ENCODE results near the gene POGK. TPM values are rescaled to one million over a fixed set of nuclear protein-coding genes. Genes with fewer than 3 reads are reported as not detected.
A peak's percentile ranks its signal among the peaks of the same experiment; 100 is the strongest.

The POGK gene
- total and polyA plus RNA-seq, 9 of the 15 experiments (the other 6 are each of a cell fraction or from before 2014, with no cell fraction given) = 6.1 to 44.5 (median 24.3) TPM

DNA sequence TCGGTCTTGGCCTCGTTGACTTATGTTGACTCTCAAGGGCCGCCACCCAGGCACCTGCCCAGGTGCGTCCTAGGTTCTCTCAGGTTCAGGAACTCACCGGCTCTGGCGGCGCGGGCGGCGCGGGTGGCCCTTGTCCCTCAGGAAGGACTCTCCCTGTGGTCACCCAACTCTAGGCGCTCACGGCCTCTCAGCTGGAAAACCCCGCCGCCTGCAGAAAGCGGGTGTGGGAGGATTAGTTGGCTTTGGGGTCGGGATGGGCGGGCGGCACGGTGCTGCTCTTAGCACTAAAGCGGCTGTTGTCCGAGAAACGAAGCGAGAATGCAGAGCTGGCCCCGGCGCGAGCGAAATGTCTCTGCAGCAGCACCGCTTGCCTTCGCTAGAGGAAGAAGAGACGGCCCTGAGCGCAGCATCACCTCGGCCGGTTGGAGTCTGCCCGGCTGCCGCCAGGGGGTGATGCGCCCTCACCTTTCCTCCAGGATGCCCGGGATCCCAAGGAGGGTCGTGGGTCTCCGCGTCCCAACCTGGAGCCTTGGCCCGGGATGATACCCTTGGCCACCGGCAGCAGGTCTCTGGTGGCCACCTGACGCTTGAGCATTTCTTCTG lies 44.9 kb downstream of the POGK start:
- Histone ChIP-seq H3K9me3 (replicated peaks; ENCODE audit: control insufficient read depth, insufficient read depth, low read depth, low read length) (no peaks in the 10 kb centered on the region), H2AFZ (ENCODE audit: low read depth, low read length) (no peak overlapping the region; the same call in 1 of the 2 replicates), H3K9me1 (ENCODE audit: control insufficient read depth, insufficient read depth, low read length) (no peaks in the 10 kb centered on the region), H3K27ac (ENCODE audit: extremely low read depth, low read depth, low read length) (no peak overlapping the region), H3K27me3 (ENCODE audit: control insufficient read depth in 2 of 2, insufficient read depth in 2 of 2, low read length in 2 of 2) (peaks cover 37 to 44% of the 10 kb centered on the region in 2 experiments), H3K79me2 (ENCODE audit: control insufficient read depth, insufficient read depth, low read length) (no peaks in the 10 kb centered on the region), H3K36me3 (ENCODE audit: control insufficient read depth, insufficient read depth, low read length) (no peaks in the 10 kb centered on the region), H3K4me3 (no peak overlapping the region), H4K20me1 (replicated peaks; ENCODE audit: control insufficient read depth, insufficient read depth, low read length) (no peaks in the 10 kb centered on the region), H3K4me2 (ENCODE audit: insufficient read depth, low read length) (peak overlapping the region; percentile 13; the same call in 1 of the 2 replicates), H3K4me1 (replicated peaks in 1 of 2; ENCODE audit: control insufficient read depth in 2 of 2, insufficient read depth in 2 of 2, low read length in 2 of 2) (peaks cover 0 to 8% of the 10 kb centered on the region in 2 experiments; a peak in 2 of 5 replicates), H3K9ac (ENCODE audit: insufficient read depth in 1 of 2, low read depth in 2 of 2, low read length in 2 of 2) (no peak overlapping the region)
- POLR2A ChIA-PET = interaction anchor here (0.8 to 1.7 kb wide), 4 partner anchors 8 to 12 kb away, joined by 3 to 5 read pairs (median 4); partner anchors contain the start of gene TADA1
- DNase-seq (ENCODE audit: extremely low read depth in 1 of 4, low spot score in 3 of 4) (peak; percentile 50 to 57 (median 54)), ATAC-seq (peak; percentile 96), FAIRE-seq (no peak)
- WGBS (ENCODE audit: insufficient coverage, low coverage, missing lambda C conversion rate) = 14% methylated on average over 30 of the region's 44 CpGs
- in situ Hi-C loops (cut with MboI) (loop anchor here (10.0 kb wide), 1 partner anchor 561 kb away; no protein-coding TSS in a partner anchor), intact Hi-C loops (cut with micrococcal nuclease) (loop anchor here (2.0 kb wide), 1 partner anchor 175 kb away; no protein-coding TSS in a partner anchor)
- BruUV-seq (replicated peaks) = no TSS peak
- CTCF ChIA-PET (ENCODE audit: low intra/inter-chr PET ratio) = interaction anchor here (0.7 to 1.2 kb wide), 2 partner anchors 175 kb away, joined by 4 to 6 read pairs; no protein-coding TSS in a partner anchor
- TF ChIP-seq LARP7 (IDR thresholded peaks at IDR 0.05) (no peak), SMC3 (conservative IDR thresholded peaks at IDR 0.05; ENCODE audit: insufficient read depth, low read depth, low read length) (peak; percentile 57; the same call in 1 of the 2 replicates), RBM34 (IDR thresholded peaks at IDR 0.05; ENCODE audit: borderline replicate concordance, insufficient read depth, low read length) (no peak), ZNF668 (CRISPR knock-in tag; IDR thresholded peaks at IDR 0.05) (no peak), PCBP1 (IDR thresholded peaks at IDR 0.05; ENCODE audit: low read depth, low read length, poor library complexity, severe bottlenecking) (peak; percentile 48), TCFL5 (CRISPR knock-in tag; conservative IDR thresholded peaks at IDR 0.05) (no peak), ZNF764 (CRISPR knock-in tag; IDR thresholded peaks at IDR 0.05; ENCODE audit: low read depth) (peak; percentile 81; the same call in 1 of the 2 replicates), RCOR1 (IDR thresholded peaks at IDR 0.05; ENCODE audit: borderline replicate concordance in 1 of 2, low read depth in 2 of 2, low read length in 2 of 2) (peak in 1 of 2 experiments; percentile 51; a peak in 1 of 4 replicates), SMAD1 (IDR thresholded peaks at IDR 0.05; ENCODE audit: low read depth, low read length, partially characterized antibody) (no peak), CTBP1 (IDR thresholded peaks at IDR 0.05; ENCODE audit: borderline replicate concordance) (peak; percentile 39; the same call in 1 of the 2 replicates), RUNX1 (IDR thresholded peaks at IDR 0.05; ENCODE audit: low read depth) (no peak), EZH2 (IDR thresholded peaks at IDR 0.05; ENCODE audit: borderline replicate concordance, low read depth, low read length) (no peak), SP1 (CRISPR knock-in tag; IDR thresholded peaks at IDR 0.05) (no peak)
- TF ChIP-seq, protein P1, sequence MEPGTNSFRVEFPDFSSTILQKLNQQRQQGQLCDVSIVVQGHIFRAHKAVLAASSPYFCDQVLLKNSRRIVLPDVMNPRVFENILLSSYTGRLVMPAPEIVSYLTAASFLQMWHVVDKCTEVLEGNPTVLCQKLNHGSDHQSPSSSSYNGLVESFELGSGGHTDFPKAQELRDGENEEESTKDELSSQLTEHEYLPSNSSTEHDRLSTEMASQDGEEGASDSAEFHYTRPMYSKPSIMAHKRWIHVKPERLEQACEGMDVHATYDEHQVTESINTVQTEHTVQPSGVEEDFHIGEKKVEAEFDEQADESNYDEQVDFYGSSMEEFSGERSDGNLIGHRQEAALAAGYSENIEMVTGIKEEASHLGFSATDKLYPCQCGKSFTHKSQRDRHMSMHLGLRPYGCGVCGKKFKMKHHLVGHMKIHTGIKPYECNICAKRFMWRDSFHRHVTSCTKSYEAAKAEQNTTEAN (CRISPR knock-in tag; IDR thresholded peaks at IDR 0.05) = no peak
- TF ChIP-seq, protein P2, sequence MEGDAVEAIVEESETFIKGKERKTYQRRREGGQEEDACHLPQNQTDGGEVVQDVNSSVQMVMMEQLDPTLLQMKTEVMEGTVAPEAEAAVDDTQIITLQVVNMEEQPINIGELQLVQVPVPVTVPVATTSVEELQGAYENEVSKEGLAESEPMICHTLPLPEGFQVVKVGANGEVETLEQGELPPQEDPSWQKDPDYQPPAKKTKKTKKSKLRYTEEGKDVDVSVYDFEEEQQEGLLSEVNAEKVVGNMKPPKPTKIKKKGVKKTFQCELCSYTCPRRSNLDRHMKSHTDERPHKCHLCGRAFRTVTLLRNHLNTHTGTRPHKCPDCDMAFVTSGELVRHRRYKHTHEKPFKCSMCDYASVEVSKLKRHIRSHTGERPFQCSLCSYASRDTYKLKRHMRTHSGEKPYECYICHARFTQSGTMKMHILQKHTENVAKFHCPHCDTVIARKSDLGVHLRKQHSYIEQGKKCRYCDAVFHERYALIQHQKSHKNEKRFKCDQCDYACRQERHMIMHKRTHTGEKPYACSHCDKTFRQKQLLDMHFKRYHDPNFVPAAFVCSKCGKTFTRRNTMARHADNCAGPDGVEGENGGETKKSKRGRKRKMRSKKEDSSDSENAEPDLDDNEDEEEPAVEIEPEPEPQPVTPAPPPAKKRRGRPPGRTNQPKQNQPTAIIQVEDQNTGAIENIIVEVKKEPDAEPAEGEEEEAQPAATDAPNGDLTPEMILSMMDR (IDR thresholded peaks at IDR 0.05 in 2 of 3, conservative IDR thresholded peaks at IDR 0.05 in 1 of 3; ENCODE audit: insufficient read depth in 2 of 3, low read depth in 1 of 3, low read length in 3 of 3) = peak; percentile 70 to 83 (median 73)
- TF ChIP-seq, protein P3, sequence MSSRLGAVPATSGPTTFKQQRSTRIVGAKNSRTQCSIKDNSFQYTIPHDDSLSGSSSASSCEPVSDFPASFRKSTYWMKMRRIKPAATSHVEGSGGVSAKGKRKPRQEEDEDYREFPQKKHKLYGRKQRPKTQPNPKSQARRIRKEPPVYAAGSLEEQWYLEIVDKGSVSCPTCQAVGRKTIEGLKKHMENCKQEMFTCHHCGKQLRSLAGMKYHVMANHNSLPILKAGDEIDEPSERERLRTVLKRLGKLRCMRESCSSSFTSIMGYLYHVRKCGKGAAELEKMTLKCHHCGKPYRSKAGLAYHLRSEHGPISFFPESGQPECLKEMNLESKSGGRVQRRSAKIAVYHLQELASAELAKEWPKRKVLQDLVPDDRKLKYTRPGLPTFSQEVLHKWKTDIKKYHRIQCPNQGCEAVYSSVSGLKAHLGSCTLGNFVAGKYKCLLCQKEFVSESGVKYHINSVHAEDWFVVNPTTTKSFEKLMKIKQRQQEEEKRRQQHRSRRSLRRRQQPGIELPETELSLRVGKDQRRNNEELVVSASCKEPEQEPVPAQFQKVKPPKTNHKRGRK (tag; IDR thresholded peaks at IDR 0.05) = no peak
